GM12878 (cell line): ENCODE measurements around the gene SFXN5. TPM values are rescaled to one million over a fixed set of nuclear protein-coding genes. Genes with fewer than 3 reads are reported as not detected.

Experiments used
- ATAC-seq: fragments of 200-7000 bp; cut with Tn5 transposase; 3 replicates; pipeline ENCODE4 v1.9.1; 2020; ENCODE audit warnings: mild to moderate bottlenecking, moderate library complexity
- BruUV-seq: library from RNA; stranded (reverse); fragments of 400-500 nt; replicated peaks from 2 replicates; lab custom pipeline; 2021; lab: Mats Ljungman, UMichigan
- CTCF ChIA-PET: fragments of 300-600 bp; sonication (Branson Sonifier 250); formaldehyde crosslinking; extraction: SDS; loops from one replicate; lab custom pipeline; 2021; ENCODE audit warnings: inconsistent platforms; lab: Yijun Ruan, JAX
- POLR2A ChIA-PET: fragments of 350-600 bp; formaldehyde crosslinking; extraction: SDS; loops from one replicate; lab custom pipeline; 2021; ENCODE audit warnings: inconsistent platforms; lab: Charles Lee
- RAD21 ChIA-PET: fragments of 300-600 bp; sonication (Branson Sonifier 250); formaldehyde crosslinking; loops from one replicate; lab custom pipeline; 2023; ENCODE audit warnings: antibody characterized with exemption; ENCODE audit not compliant: unreplicated experiment; lab: Charles Lee
- SMC1A ChIA-PET: fragments of 300-600 bp; sonication (Branson Sonifier 250); formaldehyde crosslinking; loops from one replicate; lab custom pipeline; 2023; ENCODE audit not compliant: unreplicated experiment, uncharacterized antibody; lab: Charles Lee
- DNase-seq: peaks from one replicate; pipeline ENCODE4 v3.0.0-alpha.2; 2011; ENCODE audit warnings: low read depth, low spot score
- FAIRE-seq: peaks from 3 replicates; lab custom pipeline; 2011; peaks lifted over from hg19 to GRCh38; lab: Jason Lieb, UNC
- H2AFZ ChIP-seq: 2 replicates; pipeline ENCODE4 v1.6.0; 2011; ENCODE audit warnings: low read depth, low read length, control low read depth; ENCODE audit not compliant: control insufficient read depth
- H3K27ac ChIP-seq: 2 replicates; pipeline ENCODE4 v1.5.1; 2011; ENCODE audit warnings: control low read depth; ENCODE audit not compliant: control insufficient read depth, insufficient read depth
- H3K27me3 ChIP-seq, 2 experiments: replicated peaks in 1 of 2; 2 replicates each; pipeline versions ENCODE4 v1.6.0 to v1.6.1; 2011; ENCODE audit warnings: low read length in 1 of 2; ENCODE audit not compliant: control insufficient read depth in 2 of 2, insufficient read depth in 2 of 2
- H3K36me3 ChIP-seq, 2 experiments: 2 replicates each; pipeline ENCODE4 v1.5.1; 2011; ENCODE audit warnings: low read length in 1 of 2; ENCODE audit not compliant: control insufficient read depth in 2 of 2, insufficient read depth in 2 of 2
- H3K4me1 ChIP-seq: 2 replicates; pipeline ENCODE4 v1.6.1; 2011; ENCODE audit warnings: mild to moderate bottlenecking, low read length, moderate library complexity, mixed read lengths; ENCODE audit not compliant: control insufficient read depth, insufficient read depth
- H3K4me2 ChIP-seq: 2 replicates; pipeline ENCODE4 v1.6.0; 2011; ENCODE audit warnings: control low read depth; ENCODE audit not compliant: control insufficient read depth, insufficient read depth
- H3K4me3 ChIP-seq: fragments of 200-600 bp; sonication (generic); 2 replicates; pipeline ENCODE4 v1.5.1; 2016
- H3K79me2 ChIP-seq: 2 replicates; pipeline ENCODE4 v1.6.0; 2011; ENCODE audit warnings: low read length; ENCODE audit not compliant: control insufficient read depth, insufficient read depth
- H3K9ac ChIP-seq: 2 replicates; pipeline ENCODE4 v1.8.0; 2011; ENCODE audit warnings: low read length, control low read depth, mixed read lengths; ENCODE audit not compliant: control insufficient read depth, insufficient read depth
- H3K9me3 ChIP-seq: replicated peaks from 3 replicates; pipeline ENCODE4 v1.5.1; 2011; ENCODE audit warnings: mild to moderate bottlenecking, low read length; ENCODE audit not compliant: control insufficient read depth, insufficient read depth
- H4K20me1 ChIP-seq: 2 replicates; pipeline ENCODE4 v1.6.0; 2011; ENCODE audit not compliant: control insufficient read depth, insufficient read depth
- CBX5 ChIP-seq: sonication (generic); IDR thresholded peaks from 2 replicates; pipeline ENCODE4 v1.6.1; 2016; ENCODE audit warnings: low read depth, moderate library complexity, mild to moderate bottlenecking, inconsistent platforms
- CHD2 ChIP-seq: IDR thresholded peaks from 2 replicates; pipeline ENCODE4 v1.6.1; 2011; ENCODE audit warnings: low read depth, low read length, improper control_type of control experiment, borderline replicate concordance
- ELK1 ChIP-seq: IDR thresholded peaks from 2 replicates; pipeline ENCODE4 v1.6.1; 2012; ENCODE audit warnings: low read depth, low read length, improper control_type of control experiment
- JUND ChIP-seq: IDR thresholded peaks from 2 replicates; pipeline ENCODE4 v1.6.1; 2012; ENCODE audit warnings: low read depth, mild to moderate bottlenecking, low read length, improper control_type of control experiment, moderate library complexity
- MXI1 ChIP-seq: fragments of 150-350 bp; IDR thresholded peaks from 2 replicates; pipeline ENCODE4 v1.6.1; 2011; ENCODE audit warnings: low read depth, mild to moderate bottlenecking, inconsistent platforms, low read length, improper control_type of control experiment
- NFXL1 ChIP-seq: fragments of 450-650 bp; IDR thresholded peaks from 2 replicates; pipeline ENCODE4 v1.6.1; 2017; ENCODE audit warnings: antibody characterized with exemption, mild to moderate bottlenecking, borderline replicate concordance
- RCOR1 ChIP-seq: conservative IDR thresholded peaks from 2 replicates; pipeline ENCODE4 v1.6.1; 2012; ENCODE audit warnings: low read depth, low read length, improper control_type of control experiment
- SIX5 ChIP-seq: IDR thresholded peaks from 2 replicates; pipeline ENCODE4 v1.6.1; 2011; ENCODE audit warnings: mild to moderate bottlenecking, low read depth, low read length, moderate library complexity; ENCODE audit not compliant: severe bottlenecking
- ZBTB4 ChIP-seq: fragments of 450-650 bp; formaldehyde crosslinking; IDR thresholded peaks from 2 replicates; pipeline ENCODE4 v1.4.0; 2022; ENCODE audit warnings: mild to moderate bottlenecking, moderate library complexity
- WGBS: methylation state at CpG from one replicate; pipeline ENCODE4 v1.1.6; 2016; ENCODE audit warnings: low lambda C conversion rate; ENCODE audit not compliant: insufficient replicate concordance, insufficient coverage; ENCODE audit errors: missing lambda C conversion rate; 5-methylcytosine and 5-hydroxymethylcytosine counted together
- in situ Hi-C: fragments of 300-500 bp; cut with MboI; formaldehyde crosslinking; loops from 9 replicates; pipeline ENCODE4 v1.14.3; 2018; ENCODE audit warnings: mixed read lengths
- intact Hi-C: fragments of 100-400 bp; cut with micrococcal nuclease; formaldehyde crosslinking; loops from one replicate; pipeline ENCODE4 v1.14.2; 2022; ENCODE audit not compliant: unreplicated experiment
- polyA plus RNA-seq, 11 experiments: library from polyadenylated mRNA; depleted of rRNA in 4 of 11; unstranded in 6 of 11; stranded (reverse) in 5 of 11; fragments of >200 nt; fragmentation: Nextera tagmentation in 4 of 11; fragmentation: Illumina TruSeq in 1 of 11; extraction: Ambion mirVana in 4 of 11; extraction: Trizol in 1 of 11; gene quantifications; 1 replicate in 1 of 11; 2 replicates in 10 of 11; pipeline versions ENCODE4 v1.2.1 to v1.2.3, GENCODE V29; 2011 to 2016; ENCODE audit warnings: inconsistent platforms in 2 of 11, missing spikeins in 2 of 11, low read depth in 1 of 11
- total RNA-seq, 4 experiments: library from RNA; depleted of rRNA in 3 of 4; stranded (reverse); fragments of >200 nt in 3 of 4; fragmentation: Illumina TruSeq in 1 of 4; extraction: Trizol in 1 of 4; gene quantifications; 2 replicates each; pipeline versions ENCODE4 v1.2.1 to v1.2.3, GENCODE V29; 2013 to 2021
- TF ChIP-seq, protein P1 (sequence below): fragments of 450-650 bp; IDR thresholded peaks from 2 replicates; pipeline ENCODE4 v1.6.1; 2018; ENCODE audit warnings: mild to moderate bottlenecking, low read depth, moderate library complexity; ENCODE audit not compliant: partially characterized antibody
- TF ChIP-seq, protein P2 (sequence below): fragments of 450-650 bp; IDR thresholded peaks from 2 replicates; pipeline ENCODE4 v1.6.1; 2017; ENCODE audit warnings: antibody characterized with exemption, mild to moderate bottlenecking, moderate library complexity

Gene SFXN5
- total and polyA plus RNA-seq, 10 of the 15 experiments (the other 5 are each of a cell fraction or from before 2014, with no cell fraction given): 3.3 to 15.9 (median 11.2) TPM

DNA sequence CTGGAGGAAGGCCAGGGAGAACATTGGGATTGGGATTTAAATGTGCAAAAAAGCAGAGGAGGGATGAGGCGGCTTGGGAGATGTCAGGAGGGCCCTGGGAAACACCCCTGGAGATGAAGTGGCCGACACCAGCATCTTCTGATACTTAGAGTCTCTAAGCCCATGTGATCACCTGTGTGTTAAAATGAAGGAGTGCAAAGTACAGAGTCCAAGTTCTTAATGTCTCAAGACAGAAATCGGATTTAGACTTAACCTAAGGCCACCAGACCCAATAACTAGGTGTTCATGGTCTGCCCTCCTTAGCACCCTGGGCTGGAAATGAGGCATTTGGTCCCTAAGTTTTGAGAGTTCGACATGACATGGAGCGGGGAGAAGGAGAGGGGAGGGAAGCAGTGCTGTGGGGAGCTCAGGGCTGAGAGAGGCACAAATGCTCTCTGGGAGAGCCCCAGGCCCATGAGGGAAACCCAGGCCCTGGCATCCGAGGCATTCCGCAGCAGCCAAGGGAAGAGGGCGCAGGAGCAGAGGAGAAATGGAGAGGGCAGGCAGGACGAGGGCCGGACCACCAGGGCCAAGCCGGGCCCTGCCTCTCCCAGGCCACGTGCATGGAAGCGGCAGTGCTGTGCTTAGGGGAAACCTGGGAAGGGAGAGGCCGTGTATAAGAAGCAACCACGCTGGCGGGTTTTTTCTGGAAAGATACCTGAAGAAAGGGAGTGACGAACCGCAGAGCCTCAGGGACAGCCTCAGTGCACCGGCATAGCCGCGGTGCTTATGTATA lies 63.3 kb downstream of the SFXN5 start:
- Histone ChIP-seq H3K27me3 (no peaks in the 10 kb centered on the region), H2AFZ (no peak overlapping the region), H3K9ac (no peak overlapping the region), H4K20me1 (no peaks in the 10 kb centered on the region), H3K4me1 (no peaks in the 10 kb centered on the region), H3K36me3 (no peaks in the 10 kb centered on the region; a peak in 2 of 4 replicates), H3K4me2 (no peak overlapping the region), H3K79me2 (no peaks in the 10 kb centered on the region), H3K27ac (no peak overlapping the region), H3K9me3 (no peaks in the 10 kb centered on the region), H3K4me3 (no peak overlapping the region)
- no peak for FAIRE-seq
- no peak for ATAC-seq
- intact Hi-C loops: no loop called here
- in situ Hi-C loops: no loop called here
- CTCF ChIA-PET: no interaction called here
- BruUV-seq: no TSS peak
- no peak for DNase-seq
- WGBS: 67% methylated on average over 20 of the region's 21 CpGs
- SMC1A ChIA-PET: no interaction called here
- RAD21 ChIA-PET: no interaction called here
- POLR2A ChIA-PET: no interaction called here
- TF ChIP-seq CHD2 (no peak), JUND (no peak), NFXL1 (no peak), SIX5 (no peak), RCOR1 (no peak), ELK1 (no peak), MXI1 (no peak), ZBTB4 (no peak), CBX5 (no peak)
- TF ChIP-seq, protein P1, sequence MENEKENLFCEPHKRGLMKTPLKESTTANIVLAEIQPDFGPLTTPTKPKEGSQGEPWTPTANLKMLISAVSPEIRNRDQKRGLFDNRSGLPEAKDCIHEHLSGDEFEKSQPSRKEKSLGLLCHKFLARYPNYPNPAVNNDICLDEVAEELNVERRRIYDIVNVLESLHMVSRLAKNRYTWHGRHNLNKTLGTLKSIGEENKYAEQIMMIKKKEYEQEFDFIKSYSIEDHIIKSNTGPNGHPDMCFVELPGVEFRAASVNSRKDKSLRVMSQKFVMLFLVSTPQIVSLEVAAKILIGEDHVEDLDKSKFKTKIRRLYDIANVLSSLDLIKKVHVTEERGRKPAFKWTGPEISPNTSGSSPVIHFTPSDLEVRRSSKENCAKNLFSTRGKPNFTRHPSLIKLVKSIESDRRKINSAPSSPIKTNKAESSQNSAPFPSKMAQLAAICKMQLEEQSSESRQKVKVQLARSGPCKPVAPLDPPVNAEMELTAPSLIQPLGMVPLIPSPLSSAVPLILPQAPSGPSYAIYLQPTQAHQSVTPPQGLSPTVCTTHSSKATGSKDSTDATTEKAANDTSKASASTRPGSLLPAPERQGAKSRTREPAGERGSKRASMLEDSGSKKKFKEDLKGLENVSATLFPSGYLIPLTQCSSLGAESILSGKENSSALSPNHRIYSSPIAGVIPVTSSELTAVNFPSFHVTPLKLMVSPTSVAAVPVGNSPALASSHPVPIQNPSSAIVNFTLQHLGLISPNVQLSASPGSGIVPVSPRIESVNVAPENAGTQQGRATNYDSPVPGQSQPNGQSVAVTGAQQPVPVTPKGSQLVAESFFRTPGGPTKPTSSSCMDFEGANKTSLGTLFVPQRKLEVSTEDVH: no peak
- TF ChIP-seq, protein P2, sequence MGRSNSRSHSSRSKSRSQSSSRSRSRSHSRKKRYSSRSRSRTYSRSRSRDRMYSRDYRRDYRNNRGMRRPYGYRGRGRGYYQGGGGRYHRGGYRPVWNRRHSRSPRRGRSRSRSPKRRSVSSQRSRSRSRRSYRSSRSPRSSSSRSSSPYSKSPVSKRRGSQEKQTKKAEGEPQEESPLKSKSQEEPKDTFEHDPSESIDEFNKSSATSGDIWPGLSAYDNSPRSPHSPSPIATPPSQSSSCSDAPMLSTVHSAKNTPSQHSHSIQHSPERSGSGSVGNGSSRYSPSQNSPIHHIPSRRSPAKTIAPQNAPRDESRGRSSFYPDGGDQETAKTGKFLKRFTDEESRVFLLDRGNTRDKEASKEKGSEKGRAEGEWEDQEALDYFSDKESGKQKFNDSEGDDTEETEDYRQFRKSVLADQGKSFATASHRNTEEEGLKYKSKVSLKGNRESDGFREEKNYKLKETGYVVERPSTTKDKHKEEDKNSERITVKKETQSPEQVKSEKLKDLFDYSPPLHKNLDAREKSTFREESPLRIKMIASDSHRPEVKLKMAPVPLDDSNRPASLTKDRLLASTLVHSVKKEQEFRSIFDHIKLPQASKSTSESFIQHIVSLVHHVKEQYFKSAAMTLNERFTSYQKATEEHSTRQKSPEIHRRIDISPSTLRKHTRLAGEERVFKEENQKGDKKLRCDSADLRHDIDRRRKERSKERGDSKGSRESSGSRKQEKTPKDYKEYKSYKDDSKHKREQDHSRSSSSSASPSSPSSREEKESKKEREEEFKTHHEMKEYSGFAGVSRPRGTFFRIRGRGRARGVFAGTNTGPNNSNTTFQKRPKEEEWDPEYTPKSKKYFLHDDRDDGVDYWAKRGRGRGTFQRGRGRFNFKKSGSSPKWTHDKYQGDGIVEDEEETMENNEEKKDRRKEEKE: no peak
